ENCODE measurements around the gene SNAP29. TPM values are rescaled to one million over a fixed set of nuclear protein-coding genes. Genes with fewer than 3 reads are reported as not detected.

Gene SNAP29
- total and polyA plus RNA-seq, 9 of the 15 experiments (the other 6 are each of a cell fraction or from before 2014, with no cell fraction given) = 19.5 to 250 (median 75.9) TPM

DNA sequence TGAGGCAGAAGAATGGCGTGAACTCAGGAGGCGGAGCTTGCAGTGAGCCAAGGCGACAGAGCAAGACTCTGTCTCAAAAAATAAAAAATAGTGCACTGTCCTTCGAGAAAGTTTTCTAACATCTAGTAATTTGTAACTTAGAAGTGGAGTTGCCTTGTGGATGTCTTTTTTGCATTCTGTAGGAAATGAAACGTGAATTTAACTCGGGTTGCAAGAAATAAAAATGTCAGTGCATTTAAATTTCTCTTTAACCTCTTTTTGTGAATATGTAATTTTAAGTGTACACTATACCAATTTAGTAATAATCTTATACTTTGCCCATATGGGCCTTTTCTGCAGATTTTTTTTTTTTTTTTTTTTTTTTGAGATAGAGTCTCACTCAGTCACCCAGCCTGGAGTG, 32.2 kb downstream of the SNAP29 start:
- FAIRE-seq = no peak

More for the DNA sequence above, 32.2 kb downstream of the SNAP29 start:
- 83% methylated on average over 6 of the region's 6 CpGs for WGBS (ENCODE audit: insufficient coverage, low coverage, missing lambda C conversion rate)
- Histone ChIP-seq H3K9me3 (replicated peaks; ENCODE audit: control insufficient read depth, insufficient read depth, low read depth, low read length) (no peaks in the 10 kb centered on the region), H3K4me3 (no peak overlapping the region), H3K27ac (ENCODE audit: extremely low read depth, low read depth, low read length) (no peak overlapping the region), H3K4me2 (ENCODE audit: insufficient read depth, low read length) (no peak overlapping the region), H3K27me3 (ENCODE audit: control insufficient read depth in 2 of 2, insufficient read depth in 2 of 2, low read length in 2 of 2) (peaks cover 0 to 2% of the 10 kb centered on the region in 2 experiments; a peak in 1 of 5 replicates), H4K20me1 (replicated peaks; ENCODE audit: control insufficient read depth, insufficient read depth, low read length) (no peaks in the 10 kb centered on the region), H3K9me1 (ENCODE audit: control insufficient read depth, insufficient read depth, low read length) (no peaks in the 10 kb centered on the region), H3K9ac (ENCODE audit: insufficient read depth in 1 of 2, low read depth in 2 of 2, low read length in 2 of 2) (no peak overlapping the region), H3K4me1 (replicated peaks in 1 of 2; ENCODE audit: control insufficient read depth in 2 of 2, insufficient read depth in 2 of 2, low read length in 2 of 2) (peaks cover 2% of the 10 kb centered on the region in 2 experiments), H2AFZ (ENCODE audit: low read depth, low read length) (no peak overlapping the region), H3K79me2 (ENCODE audit: control insufficient read depth, insufficient read depth, low read length) (no peaks in the 10 kb centered on the region), H3K36me3 (ENCODE audit: control insufficient read depth, insufficient read depth, low read length) (peaks cover 40% of the 10 kb centered on the region)
- ATAC-seq (no peak), DNase-seq (ENCODE audit: extremely low read depth in 1 of 4, low spot score in 3 of 4) (no peak)
- intact Hi-C loops (cut with micrococcal nuclease) (loop anchor here (1.0 kb wide), 1 partner anchor 12 kb away; no protein-coding TSS in a partner anchor), in situ Hi-C loops (cut with MboI) (no loop called here)
- no TSS peak for BruUV-seq (replicated peaks)
- POLR2A ChIA-PET = interaction anchor here (0.5 to 54.6 kb wide), 17 partner anchors 9 to 216 kb away, joined by 3 to 1556 read pairs (median 7); partner anchors contain the start of genes AIFM3, CRKL and LZTR1
- no peak for TF ChIP-seq KLF1 (tag; IDR thresholded peaks at IDR 0.05)
- TF ChIP-seq ZNF445 (CRISPR knock-in tag; IDR thresholded peaks at IDR 0.05; ENCODE audit: low read depth) = no peak
- TF ChIP-seq CXXC5 (CRISPR knock-in tag; IDR thresholded peaks at IDR 0.05) = 0 out of 2 replicates have a peak, but pooled peaks have one; percentile 41
- TF ChIP-seq, protein P1, sequence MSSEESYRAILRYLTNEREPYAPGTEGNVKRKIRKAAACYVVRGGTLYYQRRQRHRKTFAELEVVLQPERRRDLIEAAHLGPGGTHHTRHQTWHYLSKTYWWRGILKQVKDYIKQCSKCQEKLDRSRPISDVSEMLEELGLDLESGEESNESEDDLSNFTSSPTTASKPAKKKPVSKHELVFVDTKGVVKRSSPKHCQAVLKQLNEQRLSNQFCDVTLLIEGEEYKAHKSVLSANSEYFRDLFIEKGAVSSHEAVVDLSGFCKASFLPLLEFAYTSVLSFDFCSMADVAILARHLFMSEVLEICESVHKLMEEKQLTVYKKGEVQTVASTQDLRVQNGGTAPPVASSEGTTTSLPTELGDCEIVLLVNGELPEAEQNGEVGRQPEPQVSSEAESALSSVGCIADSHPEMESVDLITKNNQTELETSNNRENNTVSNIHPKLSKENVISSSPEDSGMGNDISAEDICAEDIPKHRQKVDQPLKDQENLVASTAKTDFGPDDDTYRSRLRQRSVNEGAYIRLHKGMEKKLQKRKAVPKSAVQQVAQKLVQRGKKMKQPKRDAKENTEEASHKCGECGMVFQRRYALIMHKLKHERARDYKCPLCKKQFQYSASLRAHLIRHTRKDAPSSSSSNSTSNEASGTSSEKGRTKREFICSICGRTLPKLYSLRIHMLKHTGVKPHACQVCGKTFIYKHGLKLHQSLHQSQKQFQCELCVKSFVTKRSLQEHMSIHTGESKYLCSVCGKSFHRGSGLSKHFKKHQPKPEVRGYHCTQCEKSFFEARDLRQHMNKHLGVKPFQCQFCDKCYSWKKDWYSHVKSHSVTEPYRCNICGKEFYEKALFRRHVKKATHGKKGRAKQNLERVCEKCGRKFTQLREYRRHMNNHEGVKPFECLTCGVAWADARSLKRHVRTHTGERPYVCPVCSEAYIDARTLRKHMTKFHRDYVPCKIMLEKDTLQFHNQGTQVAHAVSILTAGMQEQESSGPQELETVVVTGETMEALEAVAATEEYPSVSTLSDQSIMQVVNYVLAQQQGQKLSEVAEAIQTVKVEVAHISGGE (CRISPR knock-in tag; IDR thresholded peaks at IDR 0.05) = no peak
- 0 out of 2 replicates have a peak, but pooled peaks have one; percentile 43 for TF ChIP-seq HSF4 (CRISPR knock-in tag; IDR thresholded peaks at IDR 0.05; ENCODE audit: borderline replicate concordance)
- 0 out of 2 replicates have a peak, but pooled peaks have one; percentile 60 for TF ChIP-seq ZNF140 (CRISPR knock-in tag; IDR thresholded peaks at IDR 0.05)
- TF ChIP-seq, protein P2, sequence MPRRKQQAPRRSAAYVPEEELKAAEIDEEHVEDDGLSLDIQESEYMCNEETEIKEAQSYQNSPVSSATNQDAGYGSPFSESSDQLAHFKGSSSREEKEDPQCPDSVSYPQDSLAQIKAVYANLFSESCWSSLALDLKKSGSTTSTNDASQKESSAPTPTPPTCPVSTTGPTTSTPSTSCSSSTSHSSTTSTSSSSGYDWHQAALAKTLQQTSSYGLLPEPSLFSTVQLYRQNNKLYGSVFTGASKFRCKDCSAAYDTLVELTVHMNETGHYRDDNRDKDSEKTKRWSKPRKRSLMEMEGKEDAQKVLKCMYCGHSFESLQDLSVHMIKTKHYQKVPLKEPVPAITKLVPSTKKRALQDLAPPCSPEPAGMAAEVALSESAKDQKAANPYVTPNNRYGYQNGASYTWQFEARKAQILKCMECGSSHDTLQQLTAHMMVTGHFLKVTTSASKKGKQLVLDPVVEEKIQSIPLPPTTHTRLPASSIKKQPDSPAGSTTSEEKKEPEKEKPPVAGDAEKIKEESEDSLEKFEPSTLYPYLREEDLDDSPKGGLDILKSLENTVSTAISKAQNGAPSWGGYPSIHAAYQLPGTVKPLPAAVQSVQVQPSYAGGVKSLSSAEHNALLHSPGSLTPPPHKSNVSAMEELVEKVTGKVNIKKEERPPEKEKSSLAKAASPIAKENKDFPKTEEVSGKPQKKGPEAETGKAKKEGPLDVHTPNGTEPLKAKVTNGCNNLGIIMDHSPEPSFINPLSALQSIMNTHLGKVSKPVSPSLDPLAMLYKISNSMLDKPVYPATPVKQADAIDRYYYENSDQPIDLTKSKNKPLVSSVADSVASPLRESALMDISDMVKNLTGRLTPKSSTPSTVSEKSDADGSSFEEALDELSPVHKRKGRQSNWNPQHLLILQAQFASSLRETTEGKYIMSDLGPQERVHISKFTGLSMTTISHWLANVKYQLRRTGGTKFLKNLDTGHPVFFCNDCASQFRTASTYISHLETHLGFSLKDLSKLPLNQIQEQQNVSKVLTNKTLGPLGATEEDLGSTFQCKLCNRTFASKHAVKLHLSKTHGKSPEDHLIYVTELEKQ (CRISPR knock-in tag; IDR thresholded peaks at IDR 0.05) = peak; percentile 14; the same call in 1 of the 2 replicates
- peak in 1 of 2 experiments; percentile 41; a peak in 1 of 4 replicates for TF ChIP-seq ARNT (IDR thresholded peaks at IDR 0.05)
- TF ChIP-seq ZNF354B (CRISPR knock-in tag; IDR thresholded peaks at IDR 0.05) = peak; percentile 65; the same call in 1 of the 2 replicates
- 0 out of 2 replicates have a peak, but pooled peaks have one; percentile 56 for TF ChIP-seq POLR2A (conservative IDR thresholded peaks at IDR 0.05)
- 0 out of 2 replicates have a peak, but pooled peaks have one; percentile 7 for TF ChIP-seq ZNF696 (CRISPR knock-in tag; conservative IDR thresholded peaks at IDR 0.05)
- peak; percentile 38; the same call in 1 of the 2 replicates for TF ChIP-seq ZNF134 (CRISPR knock-in tag; conservative IDR thresholded peaks at IDR 0.05)
- 0 out of 4 replicates have a peak, but pooled peaks of 1 of the 2 experiments have one; percentile 5 for TF ChIP-seq SRF (CRISPR knock-in tag; IDR thresholded peaks at IDR 0.05)
- CTCF ChIA-PET (ENCODE audit: low intra/inter-chr PET ratio) = interaction anchor here (0.5 kb wide), 1 partner anchor 119 kb away, joined by 3 read pairs; no protein-coding TSS in a partner anchor
